Amniotic epithelial cell (primary cell): ENCODE data around the gene PEX5L.

Source experiments
- DNase-seq: peaks from one replicate; pipeline ENCODE4 v3.0.0-alpha.2; 2010; ENCODE audit warnings: low read depth

The PEX5L gene

GRCh38 chr3:179772297-179772696, 264.4 kb downstream of the PEX5L start:
- DNase-seq = no peak

- no peak for DNase-seq
Observed at GRCh38 chr3:179771797-179772196, 264.9 kb downstream of the PEX5L start.

GRCh38 chr3:179769411-179770247, 267.1 kb downstream of the PEX5L start:
- DNase-seq = no peak

- DNase-seq = peak; percentile 59
Observed at GRCh38 chr3:179768080-179768479, 268.7 kb downstream of the PEX5L start.

GRCh38 chr3:179766416-179767133, 270.2 kb downstream of the PEX5L start:
- DNase-seq = no peak

- no peak for DNase-seq
Observed at GRCh38 chr3:179765396-179765795, 271.3 kb downstream of the PEX5L start.

GRCh38 chr3:179760944-179761343, 275.8 kb downstream of the PEX5L start:
- peak; percentile 86 for DNase-seq

GRCh38 chr3:179750720-179751328, 285.9 kb downstream of the PEX5L start:
- DNase-seq = peak; percentile 27

GRCh38 chr3:179745716-179746115, 291.0 kb downstream of the PEX5L start:
- no peak for DNase-seq

- no peak for DNase-seq
Observed at GRCh38 chr3:179745079-179745478, 291.7 kb downstream of the PEX5L start.
